ENCODE results near the gene KCNC3. TPM values are rescaled to one million over a fixed set of nuclear protein-coding genes. Genes with fewer than 3 reads are reported as not detected.

KCNC3 gene
- total and polyA plus RNA-seq, 9 donors, result 0.19 to 10.2 (median 0.72) TPM

DNA sequence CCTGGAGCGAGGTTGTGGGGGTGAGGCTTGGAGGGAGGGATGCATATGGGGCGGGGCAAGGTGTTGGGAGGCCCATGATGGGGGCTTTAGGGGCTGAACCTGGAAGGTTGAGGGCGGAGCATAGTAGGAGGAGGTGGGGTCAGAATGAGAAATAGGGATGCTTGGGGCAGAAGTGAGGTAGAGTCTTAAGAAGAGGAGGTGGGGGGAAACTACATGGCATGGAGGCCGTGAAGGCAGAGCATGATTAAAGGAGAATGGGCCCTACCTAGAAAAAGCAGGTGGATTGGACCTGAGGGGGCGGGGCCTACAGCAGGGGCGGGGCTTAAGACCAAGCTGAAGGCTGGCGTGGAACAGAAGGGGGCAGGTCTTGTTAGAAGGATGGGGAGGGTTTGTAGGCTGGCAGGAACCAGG, 47.9 kb upstream of the KCNC3 start:
- DNase-seq, result peak; percentile 46 to 75 (median 70)

DNA sequence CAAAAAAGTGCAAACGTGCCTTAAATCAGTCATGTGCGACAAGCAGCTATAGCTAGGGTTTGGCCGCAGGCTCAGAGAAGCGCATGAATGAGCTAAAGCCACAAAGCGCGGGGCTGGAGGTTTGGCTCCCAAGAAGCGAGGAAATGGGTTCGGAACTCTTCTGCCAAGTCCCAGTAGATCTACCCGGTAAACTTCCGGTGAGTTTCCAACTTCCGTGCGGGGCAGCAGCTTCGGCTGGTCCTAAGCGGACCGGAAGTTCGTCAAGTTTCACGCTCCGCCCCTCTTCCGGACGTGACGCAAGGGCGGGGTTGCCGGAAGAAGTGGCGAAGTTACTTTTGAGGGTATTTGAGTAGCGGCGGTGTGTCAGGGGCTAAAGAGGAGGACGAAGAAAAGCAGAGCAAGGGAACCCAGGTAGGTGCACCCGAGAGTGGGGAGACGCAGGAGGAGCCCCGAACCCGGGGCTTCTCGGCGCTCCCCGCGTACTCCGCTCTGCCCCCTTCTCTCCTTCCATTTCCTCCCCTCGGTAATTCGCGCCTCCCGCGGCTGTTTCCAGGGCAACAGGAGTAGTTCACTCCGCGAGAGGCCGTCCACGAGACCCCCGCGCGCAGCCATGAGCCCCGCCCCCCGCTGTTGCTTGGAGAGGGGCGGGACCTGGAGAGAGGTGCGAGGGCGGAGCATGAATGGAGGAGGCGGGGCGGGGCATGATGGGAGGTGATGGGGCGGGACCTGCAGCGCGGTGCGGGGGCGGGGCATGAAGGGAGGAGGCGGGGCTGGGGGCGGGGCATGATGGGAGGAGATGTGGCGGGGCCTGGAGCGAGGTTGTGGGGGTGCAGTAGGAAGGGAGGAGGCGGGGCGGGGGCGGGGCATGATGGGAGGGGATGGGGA, 47.2 kb upstream of the KCNC3 start, which contains the start of gene NR1H2:
Gene NR1H2, plus strand, starts transcription at position 292 of the 885 bp plus-strand sequence. CDS start 1,149 bp downstream, outside the sequence.
- Histone ChIP-seq H3K4me1 (ENCODE audit: insufficient read depth) (no peaks in the 10 kb centered on the region), H3K9me3 (no peaks in the 10 kb centered on the region), H3K27me3 (no peaks in the 10 kb centered on the region), H3K36me3 (no peaks in the 10 kb centered on the region), H3K27ac (peak within 1 kb of the TSS; percentile 92 to 98), H3K4me3 (peak within 1 kb of the TSS; percentile 79)
- 1 to 2% (median 1%) methylated on average over 66 to 67 of the region's 67 CpGs for WGBS, 3 donors
- DNase-seq, result peak; percentile 94 to 97 (median 96)
- TF ChIP-seq EP300 (IDR thresholded peaks at IDR 0.05), result peak; percentile 51
- peak; percentile 93 for TF ChIP-seq POLR2A (IDR thresholded peaks at IDR 0.05)
- TF ChIP-seq, protein P1, sequence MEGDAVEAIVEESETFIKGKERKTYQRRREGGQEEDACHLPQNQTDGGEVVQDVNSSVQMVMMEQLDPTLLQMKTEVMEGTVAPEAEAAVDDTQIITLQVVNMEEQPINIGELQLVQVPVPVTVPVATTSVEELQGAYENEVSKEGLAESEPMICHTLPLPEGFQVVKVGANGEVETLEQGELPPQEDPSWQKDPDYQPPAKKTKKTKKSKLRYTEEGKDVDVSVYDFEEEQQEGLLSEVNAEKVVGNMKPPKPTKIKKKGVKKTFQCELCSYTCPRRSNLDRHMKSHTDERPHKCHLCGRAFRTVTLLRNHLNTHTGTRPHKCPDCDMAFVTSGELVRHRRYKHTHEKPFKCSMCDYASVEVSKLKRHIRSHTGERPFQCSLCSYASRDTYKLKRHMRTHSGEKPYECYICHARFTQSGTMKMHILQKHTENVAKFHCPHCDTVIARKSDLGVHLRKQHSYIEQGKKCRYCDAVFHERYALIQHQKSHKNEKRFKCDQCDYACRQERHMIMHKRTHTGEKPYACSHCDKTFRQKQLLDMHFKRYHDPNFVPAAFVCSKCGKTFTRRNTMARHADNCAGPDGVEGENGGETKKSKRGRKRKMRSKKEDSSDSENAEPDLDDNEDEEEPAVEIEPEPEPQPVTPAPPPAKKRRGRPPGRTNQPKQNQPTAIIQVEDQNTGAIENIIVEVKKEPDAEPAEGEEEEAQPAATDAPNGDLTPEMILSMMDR (IDR thresholded peaks at IDR 0.05), result no peak
- intact Hi-C loops (cut with DNase I), result loop anchor here in 1 of 4 donors (5.0 kb wide), 1 partner anchor 101 kb away; the partner anchor contains the start of genes EMC10 and GARIN5A

More for the DNA sequence above, 47.9 kb upstream of the KCNC3 start:
- TF ChIP-seq POLR2A (IDR thresholded peaks at IDR 0.05), result no peak
- Histone ChIP-seq H3K4me3 (peak overlapping the region; percentile 79), H3K4me1 (ENCODE audit: insufficient read depth) (no peaks in the 10 kb centered on the region), H3K9me3 (no peaks in the 10 kb centered on the region), H3K27ac (peak overlapping the region in 1 of 2 donors; percentile 98), H3K27me3 (no peaks in the 10 kb centered on the region), H3K36me3 (no peaks in the 10 kb centered on the region)
- 43 to 47% (median 47%) methylated on average over 7 of the region's 7 CpGs for WGBS, 3 donors
- intact Hi-C loops (cut with DNase I), result loop anchor here in 1 of 4 donors (5.0 kb wide), 1 partner anchor 100 kb away; the partner anchor contains the start of genes EMC10 and GARIN5A

DNA sequence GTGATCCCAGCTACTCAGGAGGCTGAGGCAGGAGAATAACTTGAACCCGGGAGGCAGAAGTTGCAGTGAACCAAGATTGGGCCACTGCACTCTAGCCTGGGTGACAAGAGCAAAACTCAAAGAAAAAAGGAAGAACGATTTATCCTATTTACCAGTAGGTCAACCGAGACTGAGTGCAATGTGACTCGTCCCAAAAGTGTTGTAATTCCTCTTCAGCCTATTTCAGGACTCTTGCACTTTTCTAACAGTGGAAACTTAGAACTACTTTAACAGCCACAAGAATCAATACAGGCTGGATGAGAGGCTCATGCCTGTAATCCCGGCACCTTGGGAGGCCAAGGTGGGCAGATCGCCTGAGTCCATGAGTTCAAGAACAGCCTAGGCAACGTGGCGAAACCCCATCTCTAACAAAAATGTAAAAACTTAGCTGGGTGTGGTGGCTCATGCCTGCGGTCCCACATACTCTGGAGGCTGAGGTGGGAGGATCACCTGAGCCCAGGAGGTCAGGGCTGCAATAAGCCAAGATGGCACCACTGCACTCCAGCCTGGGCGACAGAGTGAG, 42.8 kb upstream of the KCNC3 start:
- Histone ChIP-seq H3K27me3 (no peaks in the 10 kb centered on the region), H3K4me3 (no peak overlapping the region), H3K27ac (no peak overlapping the region), H3K36me3 (no peaks in the 10 kb centered on the region), H3K4me1 (ENCODE audit: insufficient read depth) (no peaks in the 10 kb centered on the region), H3K9me3 (no peaks in the 10 kb centered on the region)
- no peak for TF ChIP-seq POLR2A (IDR thresholded peaks at IDR 0.05)
- TF ChIP-seq EP300 (IDR thresholded peaks at IDR 0.05), result no peak
- TF ChIP-seq, protein P1 (IDR thresholded peaks at IDR 0.05), result no peak
- no peak for DNase-seq
- intact Hi-C loops (cut with DNase I), result no loop called here
- 71 to 81% (median 78%) methylated on average over 10 of the region's 10 CpGs for WGBS, 3 donors

DNA sequence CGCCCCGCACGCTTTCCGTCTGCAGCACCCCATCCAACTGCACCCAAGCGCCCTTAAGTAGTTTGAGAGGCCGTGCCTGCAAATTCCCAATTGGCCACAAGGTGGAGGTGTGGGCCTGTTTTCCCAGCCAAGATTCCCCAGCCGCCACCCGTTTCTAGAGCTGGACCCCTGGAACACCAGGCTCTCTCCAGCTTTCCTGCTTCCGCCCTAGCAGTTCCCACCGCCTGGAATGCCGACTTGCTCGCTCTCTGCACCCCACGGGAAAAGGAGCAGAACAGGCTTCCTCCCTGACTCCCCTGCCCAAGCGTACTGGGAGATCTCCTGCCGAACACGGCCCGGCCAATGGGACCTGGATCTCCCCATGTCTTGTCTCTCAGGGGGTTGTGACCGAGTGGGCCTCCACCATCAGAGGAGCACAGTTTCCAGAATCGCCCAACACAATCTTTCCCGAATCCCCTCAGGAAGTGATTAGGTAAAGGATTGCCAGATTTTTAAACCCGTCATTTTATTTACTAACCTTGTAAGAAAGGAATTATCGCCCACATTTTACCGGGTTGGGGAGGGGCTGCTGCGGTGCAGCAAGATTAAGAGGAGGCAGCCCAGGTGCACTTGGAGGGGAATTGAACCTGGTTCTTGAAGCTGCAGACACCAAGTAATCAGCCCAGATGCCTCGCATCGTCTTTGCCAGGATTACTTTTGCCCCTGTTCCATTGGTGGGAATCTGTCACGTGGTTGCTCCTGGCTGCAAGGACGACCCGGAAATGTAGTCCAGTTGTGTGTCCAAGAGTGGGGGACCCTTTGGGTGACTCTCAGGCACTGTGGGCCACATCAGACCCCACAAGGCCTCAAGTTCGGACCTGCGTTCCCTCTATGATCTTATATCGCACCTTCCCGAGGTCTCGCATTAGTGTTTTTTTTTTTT, 39.7 kb upstream of the KCNC3 start:
- TF ChIP-seq EP300 (IDR thresholded peaks at IDR 0.05), result no peak
- TF ChIP-seq, protein P1 (IDR thresholded peaks at IDR 0.05), result peak; percentile 72 to 87 (median 74)
- intact Hi-C loops (cut with DNase I), result loop anchor here in 3 of 4 donors (2.0 to 10.0 kb wide), 6 partner anchors 46 to 408 kb away; partner anchors contain the start of genes CLEC11A (in 1 of the 3) and SPIB (in 1 of the 3)
- peak; percentile 78 to 89 (median 87) for DNase-seq
- 5 to 9% (median 9%) methylated on average over 34 of the region's 34 CpGs for WGBS, 3 donors
- H3K4me1 ChIP-seq (ENCODE audit: insufficient read depth), result no peaks in the 10 kb centered on the region
- no peaks in the 10 kb centered on the region for H3K36me3 ChIP-seq
- peak overlapping the region in 1 of 2 donors; percentile 44 for H3K27ac ChIP-seq
- H3K9me3 ChIP-seq, result no peaks in the 10 kb centered on the region
- H3K27me3 ChIP-seq, result no peaks in the 10 kb centered on the region
- peak overlapping the region; percentile 46 for H3K4me3 ChIP-seq
